ENCODE data around the gene ENTPD7. TPM values are rescaled to one million over a fixed set of nuclear protein-coding genes. Genes with fewer than 3 reads are reported as not detected.
"Not testable (repeated sequence)": the region's sequence is repeated elsewhere in the genome, so short reads cannot be mapped to it uniquely, and the experiment has no call there.

ENTPD7 gene
- total and polyA plus RNA-seq, 7 experiments from 2014 or later, result 0.47 to 6.6 (median 3.2) TPM

DNA sequence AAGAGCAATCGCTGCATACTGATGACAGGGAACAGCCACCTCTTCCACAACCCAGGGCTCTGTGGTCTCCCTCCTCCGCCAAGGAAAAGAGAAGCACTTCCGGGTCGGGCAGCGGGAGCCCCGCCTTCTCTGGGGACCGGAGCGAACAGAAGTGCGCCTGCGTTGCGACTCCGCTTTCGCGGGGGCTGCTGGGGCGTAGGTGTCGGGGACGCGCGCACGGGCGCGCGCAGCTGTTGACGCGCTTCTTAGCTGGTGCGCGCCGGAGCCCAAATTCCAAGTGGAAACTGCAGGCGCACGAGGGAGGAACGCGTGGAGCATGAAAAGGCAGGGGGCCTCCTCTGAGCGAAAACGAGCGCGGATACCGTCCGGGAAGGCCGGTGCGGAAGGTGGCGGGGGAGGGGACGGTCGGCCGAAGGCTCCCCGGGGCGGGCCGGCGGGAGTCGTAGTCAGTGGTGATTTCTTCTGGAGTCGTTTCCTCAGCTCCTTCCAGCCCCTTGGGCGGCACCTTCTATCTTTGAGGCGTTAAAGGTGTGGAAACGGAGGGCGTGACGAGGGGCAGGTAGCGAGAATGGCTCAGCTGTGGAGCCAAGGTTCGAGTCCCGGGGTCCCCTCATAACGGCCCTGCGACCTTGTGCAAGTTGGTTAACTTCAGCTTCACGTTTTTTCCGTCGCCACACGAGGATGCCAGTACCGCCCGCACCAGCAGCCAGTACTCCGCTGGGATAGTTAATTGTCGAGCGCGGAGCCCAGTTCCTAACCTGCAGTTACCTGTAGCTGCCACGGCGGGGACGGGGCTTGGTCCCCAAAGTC is 72.9 kb downstream of the ENTPD7 start, which contains the start of the genes COX15 and CUTC:
Gene COX15 (minus strand): TSS at position 95 of the 810 bp plus-strand sequence. CDS start 78 bp downstream, at position 17.
Gene CUTC (plus strand): TSS at position 202 of the 810 bp plus-strand sequence. CDS start 115 bp downstream, at position 317.
- POLR2A ChIA-PET, result interaction anchor here (0.6 to 2.7 kb wide), 10 partner anchors 9 to 1598 kb away, joined by 3 to 17 read pairs (median 4); partner anchors contain the start of genes DNMBP, GOT1, R3HCC1L and SLC25A28
- H3K36me3 Mint-ChIP-seq, result peaks cover 11 to 32% (median 20%) of the 10 kb centered on the region in 5 donors

DNA sequence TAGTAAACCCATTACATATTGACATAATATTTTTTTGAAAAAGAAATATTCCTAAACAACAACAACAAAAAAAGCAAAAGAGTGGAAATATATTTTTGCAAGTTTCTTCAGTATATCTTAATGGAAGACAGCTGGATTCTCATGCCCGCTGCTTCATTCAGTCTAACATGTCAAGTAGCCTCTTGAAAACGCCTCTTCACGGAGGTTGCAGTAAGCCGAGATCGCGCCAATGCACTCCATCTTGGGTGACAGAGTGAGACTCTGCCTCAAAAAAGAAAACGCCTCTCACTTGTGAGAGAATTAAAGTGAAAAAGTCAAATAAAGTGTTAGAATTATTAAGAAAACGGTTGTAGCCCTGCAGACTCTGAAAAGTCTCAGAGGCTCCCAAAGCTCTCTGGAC is 74.1 kb downstream of the ENTPD7 start:
- DNase-seq, result no peak
- POLR2A ChIA-PET, result interaction anchor here (0.6 kb wide), 1 partner anchor 12 kb away, joined by 3 read pairs; no protein-coding TSS in a partner anchor
- no peaks in the 10 kb centered on the region for H3K9me3 ChIP-seq (ENCODE audit: control insufficient read depth in 2 of 3, low read length in 3 of 3)
- H3K36me3 Mint-ChIP-seq, result peaks cover 15 to 35% (median 20%) of the 10 kb centered on the region in 5 donors
- H3K4me3 ChIP-seq (ENCODE audit: low read length), result peak overlapping the region; percentile 13
- intact Hi-C loops (cut with micrococcal nuclease), result loop anchor here (2.0 to 10.0 kb wide), 6 partner anchors 454 to 1996 kb away; partner anchors contain the start of genes R3HCC1L (in 2 of the 2), BTRC (in 1 of the 2), ERLIN1 (in 1 of the 2) and HIF1AN (in 1 of the 2)
- no peaks in the 10 kb centered on the region for H3K27me3 Mint-ChIP-seq
- H3K9me3 Mint-ChIP-seq, result no peaks in the 10 kb centered on the region
- peaks cover 11 to 19% of the 10 kb centered on the region in 2 donors for H3K4me1 ChIP-seq (ENCODE audit: control insufficient read depth in 2 of 2, insufficient read depth in 2 of 2, low read length in 2 of 2)
- CTCF ChIA-PET, result no interaction called here
- peaks cover 0 to 35% (median 4%) of the 10 kb centered on the region in 3 experiments for H3K36me3 ChIP-seq (ENCODE audit: control insufficient read depth in 2 of 3, insufficient read depth in 3 of 3, low read length in 3 of 3)
- H3K27me3 ChIP-seq (ENCODE audit: control insufficient read depth in 2 of 2, insufficient read depth in 2 of 2, low read length in 2 of 2), result no peaks in the 10 kb centered on the region
- no peak overlapping the region for H3K27ac ChIP-seq (ENCODE audit: low read depth, low read length)
- H3K27ac Mint-ChIP-seq, result peak overlapping the region in 3 of 9 donors; percentile 33 to 81 (median 56)
- H3K4me1 Mint-ChIP-seq, result peaks cover 28 to 77% (median 57%) of the 10 kb centered on the region in 7 donors
- H3K4me3 Mint-ChIP-seq, result peak overlapping the region; percentile 70 to 99 (median 84)
- ATAC-seq, result no peak

More for the DNA sequence above, 72.9 kb downstream of the ENTPD7 start, which contains the start of the genes COX15 and CUTC:
- Histone ChIP-seq H3K4me3 (ENCODE audit: low read length) (peak within 1 kb of the TSS; percentile 94), H3K27me3 (ENCODE audit: control insufficient read depth in 2 of 2, insufficient read depth in 2 of 2, low read length in 2 of 2) (no peaks in the 10 kb centered on the region), H3K4me1 (ENCODE audit: control insufficient read depth in 2 of 2, insufficient read depth in 2 of 2, low read length in 2 of 2) (peaks cover 11 to 19% of the 10 kb centered on the region in 2 donors), H3K9me3 (ENCODE audit: control insufficient read depth in 2 of 3, low read length in 3 of 3) (no peaks in the 10 kb centered on the region), H3K27ac (ENCODE audit: low read depth, low read length) (peak within 1 kb of the TSS; percentile 83), H3K36me3 (ENCODE audit: control insufficient read depth in 2 of 3, insufficient read depth in 3 of 3, low read length in 3 of 3) (peaks cover 4 to 31% (median 4%) of the 10 kb centered on the region in 3 experiments)
- intact Hi-C loops (cut with micrococcal nuclease), result loop anchor here (1.0 to 10.0 kb wide), 13 partner anchors 73 to 1995 kb away; partner anchors contain the start of genes DNMBP (in 2 of the 2), ENTPD7 (in 2 of the 2), GOT1 (in 2 of the 2) and HIF1AN (in 2 of the 2)
- Mint-ChIP-seq H3K27ac (peak within 1 kb of the TSS; percentile 98 to 100 (median 99)), H3K9me3 (no peaks in the 10 kb centered on the region), H3K4me3 (peak within 1 kb of the TSS; percentile 95 to 100 (median 98)), H3K27me3 (no peaks in the 10 kb centered on the region), H3K4me1 (peaks cover 28 to 78% (median 52%) of the 10 kb centered on the region in 7 donors)
- CTCF ChIA-PET, result interaction anchor here (0.6 to 1.2 kb wide), 3 partner anchors 35 to 297 kb away, joined by 3 to 6 read pairs (median 3); partner anchors contain the start of gene DNMBP
- DNase-seq (peak; percentile 89 to 95 (median 94)), ATAC-seq (peak; percentile 95)

DNA sequence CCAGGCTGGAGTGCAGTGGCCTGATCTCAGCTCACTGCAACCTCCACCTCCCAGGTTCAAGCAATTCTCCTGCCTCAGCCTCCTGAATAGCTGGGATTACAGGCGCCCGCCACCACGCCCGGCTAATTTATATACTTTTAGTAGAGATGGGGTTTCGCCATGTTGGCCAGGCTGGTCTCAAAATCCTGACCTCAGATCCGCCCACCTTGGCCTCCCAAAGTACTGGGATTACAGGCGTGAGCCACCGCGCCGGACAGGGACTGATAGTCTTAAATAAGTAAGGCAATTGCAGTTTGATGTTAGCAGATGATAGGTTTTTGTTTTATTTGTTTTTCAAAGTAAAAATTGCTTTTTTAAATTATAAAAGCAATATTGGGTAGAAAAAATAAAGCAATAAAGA is 74.8 kb downstream of the ENTPD7 start:
- Histone ChIP-seq H3K4me1 (ENCODE audit: control insufficient read depth in 2 of 2, insufficient read depth in 2 of 2, low read length in 2 of 2) (peaks cover 11 to 19% of the 10 kb centered on the region in 2 donors), H3K36me3 (ENCODE audit: control insufficient read depth in 2 of 3, insufficient read depth in 3 of 3, low read length in 3 of 3) (peaks cover 0 to 37% (median 4%) of the 10 kb centered on the region in 3 experiments)
- H3K9me3 ChIP-seq (ENCODE audit: control insufficient read depth in 2 of 3, low read length in 3 of 3); CTCF ChIA-PET; H3K27me3 Mint-ChIP-seq; H3K4me3 ChIP-seq (ENCODE audit: low read length); DNase-seq; H3K27ac ChIP-seq (ENCODE audit: low read depth, low read length); H3K27ac Mint-ChIP-seq; H3K27me3 ChIP-seq (ENCODE audit: control insufficient read depth in 2 of 2, insufficient read depth in 2 of 2, low read length in 2 of 2); ATAC-seq; H3K9me3 Mint-ChIP-seq: not testable (repeated sequence)
- Mint-ChIP-seq H3K4me1 (peaks cover 25 to 80% (median 57%) of the 10 kb centered on the region in 7 donors), H3K4me3 (peak overlapping the region in 6 of 10 donors; percentile 19 to 99 (median 84)), H3K36me3 (peaks cover 15 to 38% (median 26%) of the 10 kb centered on the region in 5 donors)
- POLR2A ChIA-PET, result interaction anchor here (0.6 to 0.7 kb wide), 2 partner anchors 249 to 284 kb away, joined by 3 to 4 read pairs; no protein-coding TSS in a partner anchor
- intact Hi-C loops (cut with micrococcal nuclease), result loop anchor here (5.0 to 10.0 kb wide), 5 partner anchors 453 to 1997 kb away; partner anchors contain the start of genes BTRC (in 1 of the 2), ERLIN1 (in 1 of the 2), HIF1AN (in 1 of the 2) and R3HCC1L (in 1 of the 2)

DNA sequence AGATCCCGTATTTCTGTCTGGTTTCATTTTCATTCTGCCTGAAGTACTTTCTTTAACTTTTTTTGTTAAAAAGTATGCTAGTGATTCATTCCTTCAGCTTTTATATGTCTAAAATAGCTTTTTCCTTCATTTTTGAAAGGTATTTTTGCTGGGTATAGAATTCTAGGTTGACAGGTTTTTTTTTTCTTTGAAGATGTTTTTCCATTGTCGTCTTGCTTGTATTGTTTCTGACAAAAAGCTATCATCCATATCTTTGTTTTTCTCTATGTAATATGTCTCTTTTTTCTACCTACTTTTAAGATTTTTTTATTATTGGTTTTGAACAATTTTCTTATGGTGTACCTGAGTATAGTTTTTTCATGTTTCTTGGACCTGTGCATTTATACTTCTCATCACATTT is 81.0 kb downstream of the ENTPD7 start:
- ChIA-PET POLR2A (no interaction called here), CTCF (no interaction called here)
- DNase-seq (peak in 2 of 9 donors; percentile 8 to 16), ATAC-seq (no peak)
- Histone ChIP-seq H3K4me1 (ENCODE audit: control insufficient read depth in 2 of 2, insufficient read depth in 2 of 2, low read length in 2 of 2) (peaks cover 0 to 5% of the 10 kb centered on the region in 2 donors), H3K27ac (ENCODE audit: low read depth, low read length) (no peak overlapping the region), H3K36me3 (ENCODE audit: control insufficient read depth in 2 of 3, insufficient read depth in 3 of 3, low read length in 3 of 3) (peaks cover 22 to 76% (median 32%) of the 10 kb centered on the region in 3 experiments), H3K9me3 (ENCODE audit: control insufficient read depth in 2 of 3, low read length in 3 of 3) (peaks cover 0 to 10% (median 5%) of the 10 kb centered on the region in 3 experiments), H3K4me3 (ENCODE audit: low read length) (no peak overlapping the region), H3K27me3 (ENCODE audit: control insufficient read depth in 2 of 2, insufficient read depth in 2 of 2, low read length in 2 of 2) (no peaks in the 10 kb centered on the region)
- intact Hi-C loops (cut with micrococcal nuclease), result no loop called here
- H3K9me3 Mint-ChIP-seq, result peaks cover 0 to 31% (median 17%) of the 10 kb centered on the region in 11 donors
- H3K27me3 Mint-ChIP-seq, result no peaks in the 10 kb centered on the region
- H3K4me3 Mint-ChIP-seq, result peak overlapping the region in 1 of 10 donors; percentile 18
- H3K36me3 Mint-ChIP-seq, result peaks cover 35 to 86% (median 73%) of the 10 kb centered on the region in 5 donors
- no peak overlapping the region for H3K27ac Mint-ChIP-seq
- H3K4me1 Mint-ChIP-seq, result peaks cover 5 to 52% (median 38%) of the 10 kb centered on the region in 7 donors

DNA sequence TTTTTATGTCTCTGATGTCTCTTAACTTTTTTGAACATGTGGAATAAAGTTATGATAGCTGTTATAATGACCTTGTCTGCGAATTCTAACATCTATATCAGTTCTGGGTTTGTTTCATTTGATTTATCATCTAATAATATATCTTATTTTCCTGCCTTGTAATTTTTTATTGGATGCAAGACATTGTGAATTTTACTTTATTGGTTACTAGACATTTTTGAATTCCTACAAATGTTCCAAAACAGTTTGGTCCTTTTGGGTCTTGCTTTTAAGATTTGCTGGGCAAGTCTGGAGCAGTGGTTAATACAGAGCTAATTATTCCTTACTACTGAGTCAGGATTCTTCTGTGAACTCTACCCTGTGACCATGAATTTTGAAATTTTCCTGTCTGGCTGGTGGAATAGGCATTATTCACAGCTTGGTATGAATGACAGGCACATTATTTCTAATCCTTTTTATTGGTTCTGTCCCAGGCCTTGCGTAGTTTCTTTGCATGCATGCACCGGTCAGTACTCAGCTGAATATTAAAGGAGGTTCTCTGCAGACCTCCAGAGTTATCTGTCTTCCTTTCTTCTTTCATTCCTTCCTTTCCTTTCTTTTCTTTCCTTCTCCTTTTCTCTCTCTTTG is 81.7 kb downstream of the ENTPD7 start:
- POLR2A ChIA-PET, result interaction anchor here (1.4 kb wide), 1 partner anchor 9 kb away, joined by 7 read pairs; the partner anchor contains the start of genes COX15 and CUTC
- H3K9me3 Mint-ChIP-seq, result peaks cover 0 to 31% (median 17%) of the 10 kb centered on the region in 11 donors

More for the DNA sequence above, 81.7 kb downstream of the ENTPD7 start:
- Histone ChIP-seq H3K9me3 (ENCODE audit: control insufficient read depth in 2 of 3, low read length in 3 of 3) (peaks cover 0 to 10% (median 5%) of the 10 kb centered on the region in 3 experiments), H3K4me1 (ENCODE audit: control insufficient read depth in 2 of 2, insufficient read depth in 2 of 2, low read length in 2 of 2) (peaks cover 0 to 2% of the 10 kb centered on the region in 2 donors), H3K27ac (ENCODE audit: low read depth, low read length) (no peak overlapping the region), H3K4me3 (ENCODE audit: low read length) (no peak overlapping the region), H3K36me3 (ENCODE audit: control insufficient read depth in 2 of 3, insufficient read depth in 3 of 3, low read length in 3 of 3) (peaks cover 22 to 82% (median 30%) of the 10 kb centered on the region in 3 experiments), H3K27me3 (ENCODE audit: control insufficient read depth in 2 of 2, insufficient read depth in 2 of 2, low read length in 2 of 2) (no peaks in the 10 kb centered on the region)
- Mint-ChIP-seq H3K27me3 (no peaks in the 10 kb centered on the region), H3K27ac (no peak overlapping the region), H3K4me3 (peak overlapping the region in 2 of 10 donors; percentile 25 to 40), H3K36me3 (peaks cover 35 to 88% (median 74%) of the 10 kb centered on the region in 5 donors), H3K4me1 (peaks cover under 1 to 44% (median 31%) of the 10 kb centered on the region in 7 donors)
- DNase-seq, result no peak
- intact Hi-C loops (cut with micrococcal nuclease), result no loop called here
- CTCF ChIA-PET, result interaction anchor here (0.7 kb wide), 1 partner anchor 20 kb away, joined by 3 read pairs; no protein-coding TSS in a partner anchor
- no peak for ATAC-seq

Measured in naive thymus-derived CD4-positive, alpha-beta T cell (primary cell).